Measurements from ENCODE around the gene TNS2. TPM values are rescaled to one million over a fixed set of nuclear protein-coding genes. Genes with fewer than 3 reads are reported as not detected.

TNS2 gene
- total and polyA plus RNA-seq, 2 of the 13 experiments (the other 11 are each of a cell fraction or from before 2014, with no cell fraction given), result 8.9 to 20.4 TPM

DNA sequence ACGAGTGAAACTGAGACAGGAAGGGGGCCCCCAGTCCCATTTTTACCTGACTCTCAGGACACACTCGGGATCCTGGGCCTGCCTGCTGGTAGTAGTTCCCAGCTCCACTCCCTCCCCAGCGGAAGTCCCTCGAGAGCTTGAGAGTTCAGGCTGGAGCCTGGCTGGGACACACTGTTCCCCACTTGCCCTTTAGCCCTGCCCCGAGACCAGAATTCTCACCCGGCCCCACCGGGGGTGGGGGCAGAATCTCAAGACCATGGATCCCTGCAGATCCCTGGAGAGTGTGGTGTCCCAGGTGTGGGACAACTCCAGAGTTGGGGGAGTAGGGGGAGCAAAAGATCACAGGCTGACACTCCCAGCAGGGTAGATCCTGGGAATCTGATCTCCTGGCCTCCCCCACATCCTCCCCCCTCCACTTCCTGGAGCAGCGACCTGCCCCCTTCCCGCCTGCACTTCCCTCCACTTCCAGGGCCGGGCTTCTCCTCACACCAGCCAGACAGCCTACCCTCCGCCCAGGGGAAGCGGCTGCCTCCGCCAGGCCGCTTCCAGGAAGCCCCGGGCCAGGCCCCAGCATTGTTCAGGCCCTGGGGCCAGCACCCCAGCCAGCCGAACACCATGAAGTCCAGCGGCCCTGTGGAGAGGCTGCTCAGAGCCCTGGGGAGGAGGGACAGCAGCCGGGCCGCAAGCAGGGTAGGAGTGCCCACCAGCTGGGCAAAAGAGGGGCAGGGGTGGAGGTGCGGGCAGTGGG, at the start of gene TNS2 (continued):
- TF ChIP-seq ZFY (CRISPR knock-in tag; IDR thresholded peaks at IDR 0.05) (peak; percentile 78), BRF2 (CRISPR knock-in tag; IDR thresholded peaks at IDR 0.05) (no peak), ZNF24 (IDR thresholded peaks at IDR 0.05) (no peak), ZNF878 (CRISPR knock-in tag; IDR thresholded peaks at IDR 0.05) (peak; percentile 58; the same call in 1 of the 2 replicates), DPF2 (CRISPR knock-in tag; IDR thresholded peaks at IDR 0.05; ENCODE audit: borderline replicate concordance, low read depth) (no peak), JUN (CRISPR knock-in tag; IDR thresholded peaks at IDR 0.05) (no peak), ZBTB8A (CRISPR knock-in tag; IDR thresholded peaks at IDR 0.05; ENCODE audit: borderline replicate concordance, low read depth) (no peak), JUND (CRISPR knock-in tag; IDR thresholded peaks at IDR 0.05) (no peak), ZNF746 (CRISPR knock-in tag; IDR thresholded peaks at IDR 0.05) (peak; percentile 77), ZNF510 (CRISPR knock-in tag; IDR thresholded peaks at IDR 0.05; ENCODE audit: low read depth) (no peak), ZFYVE20 (CRISPR knock-in tag; IDR thresholded peaks at IDR 0.05; ENCODE audit: borderline replicate concordance, low read depth) (no peak), PTBP1 (IDR thresholded peaks at IDR 0.05; ENCODE audit: low read depth, low read length, poor library complexity, severe bottlenecking) (no peak), PHF20 (CRISPR knock-in tag; IDR thresholded peaks at IDR 0.05) (0 out of 2 replicates have a peak, but pooled peaks have one; percentile 10), ISL2 (CRISPR knock-in tag; IDR thresholded peaks at IDR 0.05) (0 out of 2 replicates have a peak, but pooled peaks have one; percentile 10), DDIT3 (CRISPR knock-in tag; IDR thresholded peaks at IDR 0.05) (no peak), KDM6A (CRISPR knock-in tag; IDR thresholded peaks at IDR 0.05; ENCODE audit: low read depth) (no peak), SNAPC4 (CRISPR knock-in tag; IDR thresholded peaks at IDR 0.05) (no peak), AGO2 (optimal IDR thresholded peaks at IDR 0.05; ENCODE audit: low read depth, low read length) (peak; percentile 79), KLF11 (CRISPR knock-in tag; IDR thresholded peaks at IDR 0.05) (no peak), CBX1 (IDR thresholded peaks at IDR 0.05; ENCODE audit: low read depth) (no peak), RFX5 (IDR thresholded peaks at IDR 0.05; ENCODE audit: low read depth, low read length) (no peak), ZNF782 (CRISPR knock-in tag; IDR thresholded peaks at IDR 0.05; ENCODE audit: borderline replicate concordance) (no peak)
- TF ChIP-seq, protein P1, sequence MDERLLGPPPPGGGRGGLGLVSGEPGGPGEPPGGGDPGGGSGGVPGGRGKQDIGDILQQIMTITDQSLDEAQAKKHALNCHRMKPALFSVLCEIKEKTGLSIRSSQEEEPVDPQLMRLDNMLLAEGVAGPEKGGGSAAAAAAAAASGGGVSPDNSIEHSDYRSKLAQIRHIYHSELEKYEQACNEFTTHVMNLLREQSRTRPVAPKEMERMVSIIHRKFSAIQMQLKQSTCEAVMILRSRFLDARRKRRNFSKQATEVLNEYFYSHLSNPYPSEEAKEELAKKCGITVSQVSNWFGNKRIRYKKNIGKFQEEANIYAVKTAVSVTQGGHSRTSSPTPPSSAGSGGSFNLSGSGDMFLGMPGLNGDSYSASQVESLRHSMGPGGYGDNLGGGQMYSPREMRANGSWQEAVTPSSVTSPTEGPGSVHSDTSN (CRISPR knock-in tag; IDR thresholded peaks at IDR 0.05), result no peak

Measured in HepG2 (cell line).